ENCODE data around the gene ABHD16A.

GRCh38 chr6:31664790-31665500, 38.2 kb downstream of the ABHD16A start, which contains the start of gene GPANK1:
- no peak for TF ChIP-seq CTCF (IDR thresholded peaks at IDR 0.05)
- TF ChIP-seq POLR2A (IDR thresholded peaks at IDR 0.05): peak in 1 of 2 donors; percentile 68
